ENCODE data around the gene F13B.
"Not testable (repeated sequence)": the region's sequence is repeated elsewhere in the genome, so short reads cannot be mapped to it uniquely, and the experiment has no call there.

F13B gene

GRCh38 chr1:197042676-197043341, 24.3 kb downstream of the F13B start:
- DNase-seq: no peak

- peak in 1 of 5 experiments; percentile 38 for DNase-seq
Observed at GRCh38 chr1:197041486-197042353, 25.3 kb downstream of the F13B start.

GRCh38 chr1:197036861-197037260, 30.2 kb downstream of the F13B start:
- DNase-seq: no peak

GRCh38 chr1:197034631-197035339, 32.3 kb downstream of the F13B start:
- not testable (repeated sequence) for DNase-seq

GRCh38 chr1:197029749-197030148, 37.3 kb downstream of the F13B start:
- DNase-seq: no peak

- DNase-seq: no peak
Observed at GRCh38 chr1:197027359-197027758, 39.7 kb downstream of the F13B start.

GRCh38 chr1:197024460-197024859, 42.6 kb downstream of the F13B start:
- no peak for DNase-seq

- DNase-seq: no peak
Observed at GRCh38 chr1:197021716-197022115, 45.3 kb downstream of the F13B start.

- no peak for DNase-seq
Observed at GRCh38 chr1:197017558-197018146, 49.4 kb downstream of the F13B start.

- DNase-seq: no peak
Observed at GRCh38 chr1:197016751-197017150, 50.3 kb downstream of the F13B start.

GRCh38 chr1:197013234-197013633, 53.8 kb downstream of the F13B start:
- DNase-seq: no peak

GRCh38 chr1:197011614-197012013, 55.4 kb downstream of the F13B start:
- no peak for DNase-seq

- no peak for DNase-seq
Observed at GRCh38 chr1:197008861-197009260, 58.2 kb downstream of the F13B start.

GRCh38 chr1:197003132-197003531, 63.9 kb downstream of the F13B start:
- DNase-seq: no peak

- no peak for DNase-seq
Observed at GRCh38 chr1:197001828-197002227, 65.2 kb downstream of the F13B start.

- no peak for DNase-seq
Observed at GRCh38 chr1:196997423-196997822, 69.6 kb downstream of the F13B start.

GRCh38 chr1:196993916-196994315, 73.1 kb downstream of the F13B start:
- DNase-seq: no peak

- not testable (repeated sequence) for DNase-seq
Observed at GRCh38 chr1:196991919-196992651, 75.0 kb downstream of the F13B start.
